ENCODE data around the gene OVAAL. TPM values are rescaled to one million over a fixed set of nuclear protein-coding genes. Genes with fewer than 3 reads are reported as not detected.

The OVAAL gene
- total RNA-seq, 2 experiments from 2014 or later = not detected

DNA sequence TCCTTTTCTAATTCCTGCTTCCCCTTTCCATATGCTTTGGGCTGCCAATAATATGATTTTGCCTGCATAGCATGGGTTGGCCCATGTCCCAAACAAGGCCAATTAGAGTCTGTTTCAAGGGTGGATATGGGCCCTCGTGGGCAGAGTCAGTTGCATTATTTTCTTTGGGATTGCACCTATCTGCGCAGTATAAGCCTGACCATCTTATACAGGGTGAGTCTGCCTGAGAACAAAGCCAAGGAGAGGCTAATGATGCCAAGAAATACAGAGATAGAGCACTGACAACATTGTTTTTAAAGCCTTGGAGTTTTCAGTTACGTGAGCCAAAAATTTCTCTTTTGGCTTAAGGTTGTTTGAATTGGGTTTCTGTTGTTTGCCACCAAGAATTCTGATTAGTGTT, 18.6 kb downstream of the OVAAL start:
- H3K4me3 Mint-ChIP-seq = no peak overlapping the region
- no peak for DNase-seq
- CTCF ChIA-PET = no interaction called here
- no peak for ATAC-seq
- no peaks in the 10 kb centered on the region for H3K36me3 Mint-ChIP-seq (ENCODE audit: low read depth)
- H3K27ac Mint-ChIP-seq = no peak overlapping the region
- H3K27me3 Mint-ChIP-seq (ENCODE audit: low read depth) = peaks cover 4% of the 10 kb centered on the region
- POLR2A ChIA-PET = no interaction called here
- H3K4me1 Mint-ChIP-seq (ENCODE audit: low read depth) = no peaks in the 10 kb centered on the region
- no peaks in the 10 kb centered on the region for H3K9me3 Mint-ChIP-seq (ENCODE audit: insufficient read depth)

DNA sequence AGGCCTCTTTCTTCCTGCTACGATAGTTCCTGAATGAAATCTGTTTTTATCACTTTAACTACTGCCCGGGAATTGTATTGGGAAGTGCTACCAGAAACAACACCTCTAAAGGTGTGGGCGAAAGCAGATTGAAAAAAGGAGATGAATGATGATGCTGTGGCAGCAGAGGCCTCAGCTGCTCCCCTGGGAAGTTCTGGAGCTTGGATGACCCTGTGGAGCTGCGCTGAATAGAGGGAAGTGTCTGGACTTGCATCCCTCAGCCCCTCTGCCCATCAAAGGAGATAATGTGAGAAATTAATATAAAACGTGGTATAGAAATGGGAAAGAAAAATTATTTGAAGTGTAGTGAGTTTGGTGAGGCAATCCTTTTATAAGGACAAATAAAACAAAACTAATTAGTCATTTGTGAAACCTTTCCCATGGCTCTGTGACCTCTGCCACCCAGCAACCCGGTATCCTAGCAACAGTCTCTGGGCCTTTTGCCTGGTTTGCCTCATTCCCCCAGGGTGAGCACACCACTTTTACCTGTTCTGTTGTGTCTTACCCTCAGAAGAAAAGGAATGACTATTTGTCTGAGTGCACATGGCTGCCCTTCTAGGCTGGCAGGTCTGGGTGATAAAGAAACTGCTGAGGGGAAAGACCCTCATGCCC, 21.3 kb downstream of the OVAAL start:
- Mint-ChIP-seq H3K27me3 (ENCODE audit: low read depth) (no peaks in the 10 kb centered on the region), H3K4me3 (no peak overlapping the region), H3K36me3 (ENCODE audit: low read depth) (peaks cover 4% of the 10 kb centered on the region), H3K4me1 (ENCODE audit: low read depth) (peaks cover 6% of the 10 kb centered on the region), H3K9me3 (ENCODE audit: insufficient read depth) (peaks cover 7% of the 10 kb centered on the region), H3K27ac (no peak overlapping the region)
- ChIA-PET CTCF (no interaction called here), POLR2A (no interaction called here)
- ATAC-seq (no peak), DNase-seq (no peak)

DNA sequence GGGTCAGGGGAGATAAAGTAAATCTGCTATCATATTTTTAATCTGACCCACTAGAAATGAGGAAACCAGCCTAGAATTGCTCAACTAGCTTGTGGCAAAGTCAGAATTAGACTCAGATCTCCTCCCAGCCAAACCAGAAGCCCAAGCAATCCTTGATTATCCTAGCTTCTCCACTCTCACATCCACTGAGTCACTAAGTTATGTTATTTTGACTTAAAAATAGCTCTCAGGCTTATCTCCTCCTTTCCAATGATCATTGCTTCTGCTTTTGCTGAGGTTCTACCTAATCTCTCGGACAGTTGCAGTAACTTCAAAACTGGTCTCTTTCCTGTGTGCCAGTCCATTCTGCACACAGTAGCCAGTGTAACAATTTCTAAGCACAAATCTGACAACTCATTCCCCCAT, 22.9 kb downstream of the OVAAL start:
- Mint-ChIP-seq H3K36me3 (ENCODE audit: low read depth) (peaks cover 8% of the 10 kb centered on the region), H3K4me3 (no peak overlapping the region), H3K4me1 (ENCODE audit: low read depth) (peaks cover 20% of the 10 kb centered on the region), H3K27me3 (ENCODE audit: low read depth) (no peaks in the 10 kb centered on the region), H3K9me3 (ENCODE audit: insufficient read depth) (peaks cover 7% of the 10 kb centered on the region), H3K27ac (no peak overlapping the region)
- POLR2A ChIA-PET = no interaction called here
- DNase-seq (no peak), ATAC-seq (no peak)
- CTCF ChIA-PET = no interaction called here

DNA sequence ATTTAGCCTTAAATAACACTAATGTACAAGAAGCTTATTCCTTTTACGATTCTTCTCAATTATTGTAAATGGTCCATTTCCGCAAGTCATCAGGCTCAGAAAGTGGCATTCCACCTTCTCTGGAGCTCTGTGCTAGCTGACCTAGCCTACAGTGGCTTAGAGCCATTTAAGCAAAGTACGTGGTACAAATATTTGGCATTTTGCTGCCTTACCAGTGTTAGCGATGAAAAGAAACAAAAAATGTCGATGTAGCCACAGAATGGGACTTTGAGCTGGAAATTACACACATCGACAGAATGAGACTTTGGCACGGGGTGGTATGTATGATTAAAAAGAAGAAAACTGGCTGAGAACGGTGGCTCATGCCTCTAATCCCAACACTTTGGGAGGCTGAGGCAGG, 26.1 kb downstream of the OVAAL start:
- CTCF ChIA-PET = interaction anchor here (0.9 to 2.9 kb wide), 3 partner anchors 49 to 278 kb away, joined by 3 to 12 read pairs (median 4); no protein-coding TSS in a partner anchor
- H3K4me1 Mint-ChIP-seq (ENCODE audit: low read depth) = peaks cover 21% of the 10 kb centered on the region
- ATAC-seq (no peak), DNase-seq (no peak)
- peaks cover 3% of the 10 kb centered on the region for H3K27me3 Mint-ChIP-seq (ENCODE audit: low read depth)
- peaks cover 13% of the 10 kb centered on the region for H3K9me3 Mint-ChIP-seq (ENCODE audit: insufficient read depth)
- POLR2A ChIA-PET = interaction anchor here (0.7 kb wide), 1 partner anchor 54 kb away, joined by 3 read pairs; no protein-coding TSS in a partner anchor
- peak overlapping the region; percentile 70 for H3K27ac Mint-ChIP-seq
- H3K36me3 Mint-ChIP-seq (ENCODE audit: low read depth) = peaks cover 14% of the 10 kb centered on the region
- peak overlapping the region; percentile 58 for H3K4me3 Mint-ChIP-seq

DNA sequence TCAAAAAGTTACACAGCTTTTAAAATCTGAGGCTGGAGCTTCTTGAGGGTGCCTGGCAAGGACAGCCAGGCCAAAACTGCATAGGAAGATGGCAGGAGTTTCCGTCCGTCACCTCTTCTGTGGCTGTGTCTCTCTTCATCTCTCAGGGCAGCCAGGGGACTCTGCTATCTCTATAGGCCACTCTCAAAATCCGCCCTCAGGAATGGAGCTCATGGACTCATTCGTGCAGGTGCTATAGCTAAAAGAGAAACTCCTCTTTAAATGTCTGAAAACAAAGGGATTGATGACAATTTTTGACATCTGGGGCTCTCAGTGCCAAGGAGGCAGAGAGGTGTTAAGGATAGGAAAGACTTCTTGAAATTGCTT, 27.2 kb downstream of the OVAAL start:
- peaks cover 6% of the 10 kb centered on the region for H3K27me3 Mint-ChIP-seq (ENCODE audit: low read depth)
- DNase-seq (no peak), ATAC-seq (peak; percentile 14)
- CTCF ChIA-PET = interaction anchor here (0.9 to 2.9 kb wide), 3 partner anchors 50 to 276 kb away, joined by 3 to 12 read pairs (median 4); no protein-coding TSS in a partner anchor
- peak overlapping the region; percentile 58 for H3K4me3 Mint-ChIP-seq
- peaks cover 14% of the 10 kb centered on the region for H3K36me3 Mint-ChIP-seq (ENCODE audit: low read depth)
- peak overlapping the region; percentile 70 for H3K27ac Mint-ChIP-seq
- peaks cover 21% of the 10 kb centered on the region for H3K4me1 Mint-ChIP-seq (ENCODE audit: low read depth)
- POLR2A ChIA-PET = no interaction called here
- H3K9me3 Mint-ChIP-seq (ENCODE audit: insufficient read depth) = peaks cover 13% of the 10 kb centered on the region

DNA sequence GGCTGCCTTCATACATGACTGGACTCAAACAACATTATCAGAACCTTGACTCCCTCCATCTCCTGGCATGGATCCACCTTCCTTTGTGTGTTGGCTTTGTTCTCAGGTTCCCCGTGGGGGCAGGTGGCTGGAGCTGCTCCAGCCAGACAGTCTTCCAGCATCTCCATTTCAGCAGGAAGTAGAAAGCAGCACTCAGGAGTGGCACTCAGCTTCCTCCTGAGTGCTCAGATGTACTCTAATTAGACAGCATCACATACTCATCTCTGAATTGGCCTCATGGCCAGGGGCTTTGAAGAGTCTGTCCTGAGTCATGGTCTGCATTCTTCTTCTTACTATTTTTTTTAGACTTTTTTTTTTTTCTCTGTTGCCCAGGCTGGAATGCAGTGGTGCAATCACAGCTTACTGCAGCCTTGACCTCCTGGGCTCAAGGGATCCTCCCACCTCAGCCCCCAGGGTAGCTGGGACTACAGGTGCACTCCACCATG, 27.9 kb downstream of the OVAAL start:
- ChIA-PET POLR2A (interaction anchor here (0.7 kb wide), 1 partner anchor 33 kb away, joined by 6 read pairs; no protein-coding TSS in a partner anchor), CTCF (interaction anchor here (2.9 kb wide), 1 partner anchor 276 kb away, joined by 12 read pairs; no protein-coding TSS in a partner anchor)
- Mint-ChIP-seq H3K4me3 (no peak overlapping the region), H3K27ac (no peak overlapping the region), H3K9me3 (ENCODE audit: insufficient read depth) (peaks cover 13% of the 10 kb centered on the region), H3K36me3 (ENCODE audit: low read depth) (peaks cover 14% of the 10 kb centered on the region), H3K4me1 (ENCODE audit: low read depth) (peaks cover 21% of the 10 kb centered on the region), H3K27me3 (ENCODE audit: low read depth) (peaks cover 6% of the 10 kb centered on the region)
- DNase-seq (no peak), ATAC-seq (no peak)

DNA sequence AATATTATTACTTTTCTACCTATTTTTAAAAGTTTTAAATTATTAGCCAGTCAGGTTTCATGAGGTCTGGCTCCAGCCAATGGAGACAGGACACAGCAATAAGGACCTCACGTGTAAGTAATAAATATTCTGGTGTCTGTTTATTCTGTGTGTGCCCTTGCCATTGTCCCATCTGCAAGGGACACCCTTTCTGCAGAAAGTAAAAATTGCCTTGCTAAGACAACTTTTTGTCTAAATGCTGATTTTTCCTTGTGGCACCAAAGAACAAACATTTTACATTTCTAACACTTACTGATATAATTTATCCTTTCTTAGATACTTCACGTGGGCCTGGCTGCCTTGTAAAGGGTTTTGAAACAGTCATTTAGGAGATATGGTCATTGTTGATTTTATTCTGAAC, 29.4 kb downstream of the OVAAL start:
- H3K4me1 Mint-ChIP-seq (ENCODE audit: low read depth) = peaks cover 21% of the 10 kb centered on the region
- DNase-seq (no peak), ATAC-seq (no peak)
- peaks cover 14% of the 10 kb centered on the region for H3K36me3 Mint-ChIP-seq (ENCODE audit: low read depth)
- H3K9me3 Mint-ChIP-seq (ENCODE audit: insufficient read depth) = peaks cover 13% of the 10 kb centered on the region
- no peak overlapping the region for H3K4me3 Mint-ChIP-seq
- CTCF ChIA-PET = no interaction called here
- peaks cover 6% of the 10 kb centered on the region for H3K27me3 Mint-ChIP-seq (ENCODE audit: low read depth)
- no peak overlapping the region for H3K27ac Mint-ChIP-seq
- POLR2A ChIA-PET = no interaction called here

DNA sequence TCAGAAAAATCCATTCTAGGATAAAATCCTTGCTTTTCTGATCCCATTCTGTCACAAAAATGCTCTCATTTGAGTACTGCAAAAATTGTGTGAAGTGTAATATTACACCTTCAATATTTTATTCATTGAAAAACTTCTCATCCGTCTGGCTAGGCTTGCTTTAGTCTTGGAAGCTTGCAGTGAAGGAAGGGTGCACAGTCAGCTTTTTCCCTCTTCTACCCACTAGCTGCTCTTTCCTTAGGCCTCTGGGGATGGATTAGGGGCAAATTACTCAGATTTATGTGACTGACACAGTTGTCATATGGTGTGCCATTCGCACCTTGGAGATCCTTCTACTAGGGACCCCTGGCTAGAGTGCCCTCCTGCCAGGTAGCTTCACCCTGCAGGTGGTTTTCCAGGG, 32.1 kb downstream of the OVAAL start:
- no peak overlapping the region for H3K27ac Mint-ChIP-seq
- DNase-seq = no peak
- peaks cover 8% of the 10 kb centered on the region for H3K36me3 Mint-ChIP-seq (ENCODE audit: low read depth)
- H3K4me3 Mint-ChIP-seq = no peak overlapping the region
- ChIA-PET CTCF (interaction anchor here (1.8 kb wide), 1 partner anchor 75 kb away, joined by 4 read pairs; no protein-coding TSS in a partner anchor), POLR2A (no interaction called here)
- no peak for ATAC-seq
- H3K27me3 Mint-ChIP-seq (ENCODE audit: low read depth) = peaks cover 13% of the 10 kb centered on the region
- peaks cover 7% of the 10 kb centered on the region for H3K4me1 Mint-ChIP-seq (ENCODE audit: low read depth)
- peaks cover 6% of the 10 kb centered on the region for H3K9me3 Mint-ChIP-seq (ENCODE audit: insufficient read depth)

DNA sequence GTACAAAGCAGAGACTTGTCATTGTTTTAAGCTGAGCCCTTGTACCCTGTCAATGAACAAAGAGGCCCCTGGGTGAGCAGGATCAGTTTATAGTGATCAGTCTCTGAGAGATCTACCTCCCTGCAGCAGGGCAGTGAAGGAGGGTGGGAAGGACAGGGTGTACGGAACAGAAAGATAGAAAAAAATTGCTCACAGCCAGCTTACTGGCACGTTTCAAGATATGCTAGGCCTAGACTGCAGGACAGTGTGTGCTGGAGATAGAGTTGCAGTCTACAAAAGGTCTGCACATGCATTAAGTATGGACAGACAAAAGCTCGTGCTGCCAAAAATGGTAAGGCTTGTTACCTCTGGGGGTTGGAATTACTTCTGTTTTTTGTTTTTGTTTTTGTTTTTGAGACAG, 34.6 kb downstream of the OVAAL start:
- CTCF ChIA-PET = interaction anchor here (1.4 to 1.5 kb wide), 2 partner anchors 17 to 59 kb away, joined by 3 read pairs; no protein-coding TSS in a partner anchor
- peaks cover 2% of the 10 kb centered on the region for H3K36me3 Mint-ChIP-seq (ENCODE audit: low read depth)
- POLR2A ChIA-PET = no interaction called here

DNA sequence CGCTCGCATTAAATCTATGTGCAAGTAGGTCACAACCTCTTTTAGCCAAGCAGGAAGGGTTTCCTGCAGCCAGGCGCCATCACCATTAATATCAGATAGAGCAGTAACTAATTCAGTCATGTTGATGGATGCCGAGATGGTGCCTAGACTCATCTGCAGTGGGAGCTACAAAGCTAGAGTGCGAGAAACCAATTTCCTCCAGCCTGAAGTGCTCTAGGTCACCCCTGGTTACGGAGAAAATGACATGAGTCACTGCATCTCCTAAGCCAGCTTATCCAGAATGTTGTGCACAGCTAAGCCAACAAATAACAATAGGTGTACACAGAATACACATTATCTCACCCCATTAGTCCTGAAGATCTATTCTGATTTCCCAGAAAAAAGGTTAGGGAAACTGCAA, 36.0 kb downstream of the OVAAL start:
- Mint-ChIP-seq H3K36me3 (ENCODE audit: low read depth) (no peaks in the 10 kb centered on the region), H3K9me3 (ENCODE audit: insufficient read depth) (no peaks in the 10 kb centered on the region), H3K4me3 (no peak overlapping the region), H3K27ac (no peak overlapping the region), H3K27me3 (ENCODE audit: low read depth) (peaks cover 14% of the 10 kb centered on the region), H3K4me1 (ENCODE audit: low read depth) (no peaks in the 10 kb centered on the region)
- POLR2A ChIA-PET = interaction anchor here (0.6 kb wide), 1 partner anchor 58 kb away, joined by 4 read pairs; no protein-coding TSS in a partner anchor
- ATAC-seq (no peak), DNase-seq (no peak)
- CTCF ChIA-PET = no interaction called here

More for the DNA sequence above, 34.6 kb downstream of the OVAAL start:
- peaks cover 17% of the 10 kb centered on the region for H3K27me3 Mint-ChIP-seq (ENCODE audit: low read depth)
- no peak overlapping the region for H3K4me3 Mint-ChIP-seq
- H3K4me1 Mint-ChIP-seq (ENCODE audit: low read depth) = no peaks in the 10 kb centered on the region
- H3K27ac Mint-ChIP-seq = no peak overlapping the region
- ATAC-seq (no peak), DNase-seq (no peak)
- peaks cover under 1% of the 10 kb centered on the region for H3K9me3 Mint-ChIP-seq (ENCODE audit: insufficient read depth)

DNA sequence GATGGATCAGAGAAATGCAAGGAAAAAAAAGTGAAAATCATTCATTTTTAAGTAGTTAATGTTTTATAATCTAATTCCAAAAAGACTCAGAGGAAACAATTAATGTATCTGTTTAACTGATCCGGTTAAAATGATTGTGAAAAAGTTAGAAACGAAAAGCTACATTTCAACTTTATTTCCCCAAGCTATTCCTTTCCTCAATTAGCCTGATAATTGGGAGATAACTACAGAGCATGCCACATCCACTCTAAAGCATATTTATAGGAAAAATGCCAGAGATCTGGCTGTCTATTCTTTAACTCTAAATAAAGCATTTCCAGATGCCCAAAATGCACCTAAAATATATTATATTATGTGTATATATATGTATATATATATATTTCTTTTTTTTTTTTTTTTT, 37.2 kb downstream of the OVAAL start:
- H3K4me3 Mint-ChIP-seq = no peak overlapping the region
- H3K27me3 Mint-ChIP-seq (ENCODE audit: low read depth) = peaks cover 11% of the 10 kb centered on the region
- ChIA-PET CTCF (interaction anchor here (0.9 kb wide), 1 partner anchor 10 kb away, joined by 3 read pairs; no protein-coding TSS in a partner anchor), POLR2A (interaction anchor here (0.5 kb wide), 1 partner anchor 223 kb away, joined by 3 read pairs; no protein-coding TSS in a partner anchor)
- no peaks in the 10 kb centered on the region for H3K9me3 Mint-ChIP-seq (ENCODE audit: insufficient read depth)
- no peaks in the 10 kb centered on the region for H3K4me1 Mint-ChIP-seq (ENCODE audit: low read depth)
- H3K36me3 Mint-ChIP-seq (ENCODE audit: low read depth) = no peaks in the 10 kb centered on the region
- DNase-seq (no peak), ATAC-seq (no peak)
- H3K27ac Mint-ChIP-seq = no peak overlapping the region

DNA sequence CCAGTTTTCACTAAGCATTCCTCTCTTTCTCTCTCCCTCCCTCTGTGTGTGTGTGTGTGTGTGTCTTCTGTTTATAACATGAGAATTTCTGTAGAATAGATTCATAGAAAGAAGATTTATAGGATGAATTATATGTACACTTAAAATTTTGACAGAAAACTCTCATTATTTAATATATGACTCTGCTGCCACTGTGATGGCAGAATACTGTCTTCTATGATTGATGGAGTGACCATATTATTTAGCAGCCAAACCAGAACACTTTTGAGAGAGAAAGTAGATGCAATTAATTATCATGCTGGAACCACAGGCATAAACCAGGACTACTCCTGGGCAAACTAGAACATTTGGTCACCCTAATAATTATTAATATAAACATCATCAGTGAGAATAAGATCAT, 38.8 kb downstream of the OVAAL start:
- Mint-ChIP-seq H3K4me1 (ENCODE audit: low read depth) (no peaks in the 10 kb centered on the region), H3K27ac (no peak overlapping the region), H3K4me3 (no peak overlapping the region), H3K9me3 (ENCODE audit: insufficient read depth) (no peaks in the 10 kb centered on the region), H3K36me3 (ENCODE audit: low read depth) (no peaks in the 10 kb centered on the region), H3K27me3 (ENCODE audit: low read depth) (peaks cover 18% of the 10 kb centered on the region)
- POLR2A ChIA-PET = no interaction called here
- DNase-seq = no peak
- CTCF ChIA-PET = no interaction called here
- no peak for ATAC-seq
